Measurements from ENCODE around the gene NMRAL1. TPM values are rescaled to one million over a fixed set of nuclear protein-coding genes. Genes with fewer than 3 reads are reported as not detected.

The NMRAL1 gene
- polyA plus RNA-seq, 1 donor from 2014 or later, result 6.3 TPM

DNA sequence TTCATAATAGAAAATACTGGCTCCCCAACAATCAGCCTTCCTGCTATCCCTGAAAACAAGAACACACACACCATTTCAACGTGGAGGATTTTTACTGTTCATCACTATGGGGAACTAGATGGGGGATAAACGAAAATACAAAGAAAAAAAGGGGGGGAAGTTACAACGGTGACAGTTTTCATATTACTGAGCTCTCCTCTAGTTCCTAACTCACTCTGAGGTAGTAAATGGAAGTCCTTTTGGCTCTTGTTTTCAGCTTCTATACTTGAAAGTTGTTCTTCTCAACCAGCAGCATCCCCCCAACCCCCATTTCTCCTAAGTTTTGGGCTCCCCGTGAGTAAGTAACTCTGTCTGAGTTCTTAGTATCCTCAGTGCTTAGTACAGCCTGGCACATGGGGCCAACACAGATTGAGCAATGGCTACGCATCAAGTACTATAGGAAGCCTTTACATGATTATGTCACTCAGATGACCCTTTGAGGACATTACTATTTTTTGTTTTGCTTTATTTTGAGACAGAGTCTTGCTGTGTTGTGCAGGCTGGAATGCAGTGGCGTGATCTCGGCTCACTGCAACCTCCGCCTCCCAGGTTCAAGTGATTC lies 53.8 kb downstream of the NMRAL1 start:
- Histone ChIP-seq H3K27me3 (ENCODE audit: insufficient read depth, low read depth, low read length) (no peaks in the 10 kb centered on the region), H3K9ac (ENCODE audit: low read length) (no peak overlapping the region), H3K79me2 (replicated peaks; ENCODE audit: insufficient read depth, low read length) (no peaks in the 10 kb centered on the region), H2AFZ (ENCODE audit: low read depth, low read length) (no peak overlapping the region), H3K9me3 (ENCODE audit: low read length) (no peaks in the 10 kb centered on the region), H4K20me1 (ENCODE audit: insufficient read depth) (no peaks in the 10 kb centered on the region), H3K4me2 (ENCODE audit: low read length) (no peak overlapping the region), H3K9me2 (ENCODE audit: insufficient read depth, low read length) (no peaks in the 10 kb centered on the region), H3F3A (ENCODE audit: insufficient read depth, low read length, poor library complexity, severe bottlenecking) (no peaks in the 10 kb centered on the region), H3K27ac (ENCODE audit: low read length) (no peak overlapping the region), H3K36me3 (ENCODE audit: insufficient read depth, low read length) (no peaks in the 10 kb centered on the region), H3K4me3 (ENCODE audit: low read length) (no peak overlapping the region)
- TF ChIP-seq, protein P1, sequence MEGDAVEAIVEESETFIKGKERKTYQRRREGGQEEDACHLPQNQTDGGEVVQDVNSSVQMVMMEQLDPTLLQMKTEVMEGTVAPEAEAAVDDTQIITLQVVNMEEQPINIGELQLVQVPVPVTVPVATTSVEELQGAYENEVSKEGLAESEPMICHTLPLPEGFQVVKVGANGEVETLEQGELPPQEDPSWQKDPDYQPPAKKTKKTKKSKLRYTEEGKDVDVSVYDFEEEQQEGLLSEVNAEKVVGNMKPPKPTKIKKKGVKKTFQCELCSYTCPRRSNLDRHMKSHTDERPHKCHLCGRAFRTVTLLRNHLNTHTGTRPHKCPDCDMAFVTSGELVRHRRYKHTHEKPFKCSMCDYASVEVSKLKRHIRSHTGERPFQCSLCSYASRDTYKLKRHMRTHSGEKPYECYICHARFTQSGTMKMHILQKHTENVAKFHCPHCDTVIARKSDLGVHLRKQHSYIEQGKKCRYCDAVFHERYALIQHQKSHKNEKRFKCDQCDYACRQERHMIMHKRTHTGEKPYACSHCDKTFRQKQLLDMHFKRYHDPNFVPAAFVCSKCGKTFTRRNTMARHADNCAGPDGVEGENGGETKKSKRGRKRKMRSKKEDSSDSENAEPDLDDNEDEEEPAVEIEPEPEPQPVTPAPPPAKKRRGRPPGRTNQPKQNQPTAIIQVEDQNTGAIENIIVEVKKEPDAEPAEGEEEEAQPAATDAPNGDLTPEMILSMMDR (IDR thresholded peaks at IDR 0.05; ENCODE audit: poor library complexity, severe bottlenecking), result no peak
- TF ChIP-seq EZH2 (IDR thresholded peaks at IDR 0.05; ENCODE audit: borderline replicate concordance, insufficient read depth, low read length, poor library complexity, severe bottlenecking) (no peak), EP300 (conservative IDR thresholded peaks at IDR 0.05; ENCODE audit: poor library complexity, severe bottlenecking) (no peak), RAD21 (conservative IDR thresholded peaks at IDR 0.05) (no peak), TAF1 (IDR thresholded peaks at IDR 0.05; ENCODE audit: low read depth) (no peak), MXI1 (conservative IDR thresholded peaks at IDR 0.05; ENCODE audit: poor library complexity, severe bottlenecking) (no peak), POLR2AphosphoS5 (IDR thresholded peaks at IDR 0.05) (no peak), SMC3 (conservative IDR thresholded peaks at IDR 0.05; ENCODE audit: poor library complexity) (no peak)
- TF ChIP-seq, protein P2, sequence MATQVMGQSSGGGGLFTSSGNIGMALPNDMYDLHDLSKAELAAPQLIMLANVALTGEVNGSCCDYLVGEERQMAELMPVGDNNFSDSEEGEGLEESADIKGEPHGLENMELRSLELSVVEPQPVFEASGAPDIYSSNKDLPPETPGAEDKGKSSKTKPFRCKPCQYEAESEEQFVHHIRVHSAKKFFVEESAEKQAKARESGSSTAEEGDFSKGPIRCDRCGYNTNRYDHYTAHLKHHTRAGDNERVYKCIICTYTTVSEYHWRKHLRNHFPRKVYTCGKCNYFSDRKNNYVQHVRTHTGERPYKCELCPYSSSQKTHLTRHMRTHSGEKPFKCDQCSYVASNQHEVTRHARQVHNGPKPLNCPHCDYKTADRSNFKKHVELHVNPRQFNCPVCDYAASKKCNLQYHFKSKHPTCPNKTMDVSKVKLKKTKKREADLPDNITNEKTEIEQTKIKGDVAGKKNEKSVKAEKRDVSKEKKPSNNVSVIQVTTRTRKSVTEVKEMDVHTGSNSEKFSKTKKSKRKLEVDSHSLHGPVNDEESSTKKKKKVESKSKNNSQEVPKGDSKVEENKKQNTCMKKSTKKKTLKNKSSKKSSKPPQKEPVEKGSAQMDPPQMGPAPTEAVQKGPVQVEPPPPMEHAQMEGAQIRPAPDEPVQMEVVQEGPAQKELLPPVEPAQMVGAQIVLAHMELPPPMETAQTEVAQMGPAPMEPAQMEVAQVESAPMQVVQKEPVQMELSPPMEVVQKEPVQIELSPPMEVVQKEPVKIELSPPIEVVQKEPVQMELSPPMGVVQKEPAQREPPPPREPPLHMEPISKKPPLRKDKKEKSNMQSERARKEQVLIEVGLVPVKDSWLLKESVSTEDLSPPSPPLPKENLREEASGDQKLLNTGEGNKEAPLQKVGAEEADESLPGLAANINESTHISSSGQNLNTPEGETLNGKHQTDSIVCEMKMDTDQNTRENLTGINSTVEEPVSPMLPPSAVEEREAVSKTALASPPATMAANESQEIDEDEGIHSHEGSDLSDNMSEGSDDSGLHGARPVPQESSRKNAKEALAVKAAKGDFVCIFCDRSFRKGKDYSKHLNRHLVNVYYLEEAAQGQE (IDR thresholded peaks at IDR 0.05; ENCODE audit: borderline replicate concordance), result no peak

DNA sequence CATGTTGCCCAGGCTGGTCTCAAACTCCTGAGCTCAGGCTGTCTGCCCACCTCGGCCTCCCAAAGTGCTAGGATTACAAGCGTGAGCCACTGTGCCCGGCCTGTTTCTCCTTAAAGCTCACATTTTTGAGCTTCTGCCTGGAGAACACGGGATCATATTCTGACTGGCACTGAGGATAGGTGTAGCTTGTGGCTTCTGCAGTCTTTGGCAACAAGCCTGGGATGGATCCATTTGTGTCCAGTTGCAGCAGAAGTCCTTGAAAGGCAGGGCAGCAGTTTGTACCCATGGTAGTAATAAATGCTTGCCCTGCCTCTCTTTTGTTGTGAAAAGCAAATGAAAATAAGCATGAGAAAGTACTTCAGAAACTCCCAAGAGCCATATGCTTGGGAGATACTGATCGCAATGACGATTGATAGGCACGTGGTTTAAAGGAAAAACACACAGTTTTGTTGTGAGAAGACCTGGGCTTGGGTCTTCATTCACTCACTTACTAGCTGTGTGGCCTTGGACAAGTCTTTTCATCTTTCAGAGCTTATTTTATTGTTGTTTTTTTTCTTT lies 54.9 kb downstream of the NMRAL1 start:
- no peak for TF ChIP-seq RAD21 (conservative IDR thresholded peaks at IDR 0.05)
- TF ChIP-seq, protein P2 (IDR thresholded peaks at IDR 0.05; ENCODE audit: borderline replicate concordance), result no peak
- TF ChIP-seq TAF1 (IDR thresholded peaks at IDR 0.05; ENCODE audit: low read depth), result no peak
- no peak for TF ChIP-seq MXI1 (conservative IDR thresholded peaks at IDR 0.05; ENCODE audit: poor library complexity, severe bottlenecking)
- no peak for TF ChIP-seq EP300 (conservative IDR thresholded peaks at IDR 0.05; ENCODE audit: poor library complexity, severe bottlenecking)
- TF ChIP-seq SMC3 (conservative IDR thresholded peaks at IDR 0.05; ENCODE audit: poor library complexity), result no peak
- TF ChIP-seq POLR2AphosphoS5 (IDR thresholded peaks at IDR 0.05), result no peak
- TF ChIP-seq, protein P1 (IDR thresholded peaks at IDR 0.05; ENCODE audit: poor library complexity, severe bottlenecking), result no peak
- no peak for TF ChIP-seq EZH2 (IDR thresholded peaks at IDR 0.05; ENCODE audit: borderline replicate concordance, insufficient read depth, low read length, poor library complexity, severe bottlenecking)

More for the DNA sequence above, 54.9 kb downstream of the NMRAL1 start:
- H3K27me3 ChIP-seq (ENCODE audit: insufficient read depth, low read depth, low read length), result no peaks in the 10 kb centered on the region
- H2AFZ ChIP-seq (ENCODE audit: low read depth, low read length), result no peak overlapping the region
- H3K79me2 ChIP-seq (replicated peaks; ENCODE audit: insufficient read depth, low read length), result peaks cover 9% of the 10 kb centered on the region
- no peak overlapping the region for H3K9ac ChIP-seq (ENCODE audit: low read length)
- H3K9me2 ChIP-seq (ENCODE audit: insufficient read depth, low read length), result no peaks in the 10 kb centered on the region
- no peaks in the 10 kb centered on the region for H3F3A ChIP-seq (ENCODE audit: insufficient read depth, low read length, poor library complexity, severe bottlenecking)
- H3K4me3 ChIP-seq (ENCODE audit: low read length), result no peak overlapping the region
- H4K20me1 ChIP-seq (ENCODE audit: insufficient read depth), result no peaks in the 10 kb centered on the region
- no peak overlapping the region for H3K27ac ChIP-seq (ENCODE audit: low read length)
- no peaks in the 10 kb centered on the region for H3K36me3 ChIP-seq (ENCODE audit: insufficient read depth, low read length)
- H3K9me3 ChIP-seq (ENCODE audit: low read length), result no peaks in the 10 kb centered on the region
- no peak overlapping the region for H3K4me2 ChIP-seq (ENCODE audit: low read length)
